HEK293 (cell line): Measurements from ENCODE around the gene MYLK.

Source experiments
- CTCF ChIP-seq: fragments of 450-650 bp; formaldehyde crosslinking; IDR thresholded peaks from 2 replicates; pipeline ENCODE4 v1.5.1; 2016; ENCODE audit warnings: missing biosample characterization, missing genetic modification characterization
- YY1 ChIP-seq: fragments of 450-650 bp; formaldehyde crosslinking; IDR thresholded peaks from 2 replicates; pipeline ENCODE4 v1.5.1; 2018; ENCODE audit warnings: missing biosample characterization, missing genetic modification characterization
- ZBTB11 ChIP-seq: fragments of 450-650 bp; formaldehyde crosslinking; conservative IDR thresholded peaks from 2 replicates; pipeline ENCODE4 v1.5.1; 2016; ENCODE audit warnings: low read depth, missing biosample characterization, missing genetic modification characterization
- ZBTB44 ChIP-seq: fragments of 450-650 bp; IDR thresholded peaks from 2 replicates; pipeline ENCODE4 v1.5.1; 2018; ENCODE audit warnings: missing biosample characterization, mild to moderate bottlenecking, missing genetic modification characterization
- ZEB2 ChIP-seq: fragments of 450-650 bp; formaldehyde crosslinking; IDR thresholded peaks from 2 replicates; pipeline ENCODE4 v1.5.1; 2016; ENCODE audit warnings: missing biosample characterization, missing genetic modification characterization
- ZFP41 ChIP-seq: fragments of 450-650 bp; formaldehyde crosslinking; IDR thresholded peaks from 2 replicates; pipeline ENCODE4 v1.5.1; 2016; ENCODE audit warnings: missing biosample characterization, missing genetic modification characterization, borderline replicate concordance
- ZIC2 ChIP-seq: fragments of 450-650 bp; formaldehyde crosslinking; IDR thresholded peaks from 2 replicates; pipeline ENCODE4 v1.5.1; 2016; ENCODE audit warnings: missing biosample characterization, missing genetic modification characterization
- ZNF138 ChIP-seq: fragments of 450-650 bp; formaldehyde crosslinking; IDR thresholded peaks from 2 replicates; pipeline ENCODE4 v1.5.1; 2016; ENCODE audit warnings: missing biosample characterization, missing genetic modification characterization, borderline replicate concordance
- ZNF549 ChIP-seq: fragments of 450-650 bp; IDR thresholded peaks from 2 replicates; pipeline ENCODE4 v1.5.1; 2018; ENCODE audit warnings: missing biosample characterization, missing genetic modification characterization, mild to moderate bottlenecking, inconsistent platforms, moderate library complexity
- ZNF664 ChIP-seq: fragments of 450-650 bp; formaldehyde crosslinking; IDR thresholded peaks from 2 replicates; pipeline ENCODE4 v1.5.1; 2016; ENCODE audit warnings: missing biosample characterization, missing genetic modification characterization
- ZNF777 ChIP-seq: fragments of 450-650 bp; formaldehyde crosslinking; IDR thresholded peaks from 2 replicates; pipeline ENCODE4 v1.5.1; 2017; ENCODE audit warnings: missing biosample characterization, missing genetic modification characterization, borderline replicate concordance
- TF ChIP-seq, protein P1 (sequence below): fragments of 450-650 bp; formaldehyde crosslinking; IDR thresholded peaks from 2 replicates; pipeline ENCODE4 v1.5.1; 2016; ENCODE audit warnings: missing biosample characterization, missing genetic modification characterization
- TF ChIP-seq, protein P2 (sequence below): fragments of 450-650 bp; formaldehyde crosslinking; IDR thresholded peaks from 2 replicates; pipeline ENCODE4 v1.5.1; 2016; ENCODE audit warnings: missing biosample characterization, missing genetic modification characterization

- TF ChIP-seq YY1 = no peak
- no peak for TF ChIP-seq CTCF
- no peak for TF ChIP-seq ZIC2 (tag by site-specific recombination)
- TF ChIP-seq ZFP41 (tag by site-specific recombination) = no peak
- TF ChIP-seq, protein P1, sequence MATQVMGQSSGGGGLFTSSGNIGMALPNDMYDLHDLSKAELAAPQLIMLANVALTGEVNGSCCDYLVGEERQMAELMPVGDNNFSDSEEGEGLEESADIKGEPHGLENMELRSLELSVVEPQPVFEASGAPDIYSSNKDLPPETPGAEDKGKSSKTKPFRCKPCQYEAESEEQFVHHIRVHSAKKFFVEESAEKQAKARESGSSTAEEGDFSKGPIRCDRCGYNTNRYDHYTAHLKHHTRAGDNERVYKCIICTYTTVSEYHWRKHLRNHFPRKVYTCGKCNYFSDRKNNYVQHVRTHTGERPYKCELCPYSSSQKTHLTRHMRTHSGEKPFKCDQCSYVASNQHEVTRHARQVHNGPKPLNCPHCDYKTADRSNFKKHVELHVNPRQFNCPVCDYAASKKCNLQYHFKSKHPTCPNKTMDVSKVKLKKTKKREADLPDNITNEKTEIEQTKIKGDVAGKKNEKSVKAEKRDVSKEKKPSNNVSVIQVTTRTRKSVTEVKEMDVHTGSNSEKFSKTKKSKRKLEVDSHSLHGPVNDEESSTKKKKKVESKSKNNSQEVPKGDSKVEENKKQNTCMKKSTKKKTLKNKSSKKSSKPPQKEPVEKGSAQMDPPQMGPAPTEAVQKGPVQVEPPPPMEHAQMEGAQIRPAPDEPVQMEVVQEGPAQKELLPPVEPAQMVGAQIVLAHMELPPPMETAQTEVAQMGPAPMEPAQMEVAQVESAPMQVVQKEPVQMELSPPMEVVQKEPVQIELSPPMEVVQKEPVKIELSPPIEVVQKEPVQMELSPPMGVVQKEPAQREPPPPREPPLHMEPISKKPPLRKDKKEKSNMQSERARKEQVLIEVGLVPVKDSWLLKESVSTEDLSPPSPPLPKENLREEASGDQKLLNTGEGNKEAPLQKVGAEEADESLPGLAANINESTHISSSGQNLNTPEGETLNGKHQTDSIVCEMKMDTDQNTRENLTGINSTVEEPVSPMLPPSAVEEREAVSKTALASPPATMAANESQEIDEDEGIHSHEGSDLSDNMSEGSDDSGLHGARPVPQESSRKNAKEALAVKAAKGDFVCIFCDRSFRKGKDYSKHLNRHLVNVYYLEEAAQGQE (tag by site-specific recombination) = no peak
- TF ChIP-seq, protein P2, sequence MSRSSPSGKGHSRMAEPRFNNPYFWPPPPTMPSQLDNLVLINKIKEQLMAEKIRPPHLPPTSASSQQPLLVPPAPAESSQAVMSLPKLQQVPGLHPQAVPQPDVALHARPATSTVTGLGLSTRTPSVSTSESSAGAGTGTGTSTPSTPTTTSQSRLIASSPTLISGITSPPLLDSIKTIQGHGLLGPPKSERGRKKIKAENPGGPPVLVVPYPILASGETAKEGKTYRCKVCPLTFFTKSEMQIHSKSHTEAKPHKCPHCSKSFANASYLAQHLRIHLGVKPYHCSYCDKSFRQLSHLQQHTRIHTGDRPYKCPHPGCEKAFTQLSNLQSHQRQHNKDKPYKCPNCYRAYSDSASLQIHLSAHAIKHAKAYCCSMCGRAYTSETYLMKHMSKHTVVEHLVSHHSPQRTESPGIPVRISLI (tag by site-specific recombination) = no peak
- no peak for TF ChIP-seq ZNF777
- no peak for TF ChIP-seq ZBTB44 (tag by site-specific recombination)
- TF ChIP-seq ZNF138 (tag by site-specific recombination) = no peak
- TF ChIP-seq ZBTB11 (tag by site-specific recombination) = no peak
- TF ChIP-seq ZNF664 = no peak
- no peak for TF ChIP-seq ZEB2 (tag by site-specific recombination)
- TF ChIP-seq ZNF549 (tag by site-specific recombination) = no peak
These were observed 215.2 kb downstream of the MYLK start for GRCh38 chr3:123668906-123669305.
